ENCODE data around the gene GLB1L3.

- TF ChIP-seq CTCF (IDR thresholded peaks at IDR 0.05) (no peak), POLR2A (IDR thresholded peaks at IDR 0.05) (no peak)
Observed at GRCh38 chr11:134359646-134360045, 83.5 kb downstream of the GLB1L3 start.

Data from right lobe of liver (tissue), 4 donors.